Stimulated activated CD4-positive, alpha-beta T cell treated with anti-CD3 and anti-CD28 coated beads, TNF-alpha, amount 100 ng/mL, for 24 hours (primary cell): ENCODE results near the gene NCCRP1.
A peak's percentile ranks its signal among the peaks of the same experiment; 100 is the strongest.

Experiments used
- DNase-seq, 3 experiments: peaks; one replicate each; pipeline ENCODE4 v3.0.0-alpha.2; 2020; ENCODE audit warnings: low read depth in 3 of 3

The NCCRP1 gene

GRCh38 chr19:39196860-39197562, at the start of gene NCCRP1:
NCCRP1 (plus strand) TSS chr19:39196964; CDS start chr19:39196983, 19 bp downstream.
- DNase-seq, result peak in 1 of 3 experiments; percentile 5

- no peak for DNase-seq
These were observed 49.3 kb upstream of the NCCRP1 start for GRCh38 chr19:39147480-39147879.

DNA sequence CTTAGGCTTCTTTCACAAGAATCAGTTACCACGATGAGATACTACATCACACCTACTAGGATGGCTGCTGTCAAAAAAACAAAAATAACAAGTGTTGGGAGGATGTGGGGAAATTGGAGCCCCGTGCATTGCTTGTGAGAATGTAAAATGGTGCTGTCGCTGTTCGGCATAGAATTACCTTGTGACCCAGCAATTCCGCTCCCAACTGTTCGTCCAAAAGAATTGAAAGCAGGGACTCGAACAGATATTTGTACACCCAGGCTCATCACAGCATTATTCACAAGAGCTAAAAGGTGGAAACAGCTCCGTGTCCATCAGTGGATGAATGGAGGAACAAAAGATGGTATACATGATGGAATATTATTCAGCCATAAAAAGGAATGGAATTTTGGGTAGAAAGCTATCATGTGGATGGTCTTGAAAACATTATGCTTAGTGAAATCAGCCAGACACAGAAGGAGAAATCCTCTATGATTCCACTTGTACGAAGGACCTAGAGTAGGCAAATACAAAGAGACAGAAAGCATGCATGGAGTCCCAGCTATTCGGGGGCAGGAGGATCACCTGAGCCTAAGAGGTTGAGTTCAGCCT, 47.7 kb upstream of the NCCRP1 start:
- DNase-seq, result no peak

GRCh38 chr19:39150235-39150634, 46.5 kb upstream of the NCCRP1 start:
- DNase-seq, result no peak

DNA sequence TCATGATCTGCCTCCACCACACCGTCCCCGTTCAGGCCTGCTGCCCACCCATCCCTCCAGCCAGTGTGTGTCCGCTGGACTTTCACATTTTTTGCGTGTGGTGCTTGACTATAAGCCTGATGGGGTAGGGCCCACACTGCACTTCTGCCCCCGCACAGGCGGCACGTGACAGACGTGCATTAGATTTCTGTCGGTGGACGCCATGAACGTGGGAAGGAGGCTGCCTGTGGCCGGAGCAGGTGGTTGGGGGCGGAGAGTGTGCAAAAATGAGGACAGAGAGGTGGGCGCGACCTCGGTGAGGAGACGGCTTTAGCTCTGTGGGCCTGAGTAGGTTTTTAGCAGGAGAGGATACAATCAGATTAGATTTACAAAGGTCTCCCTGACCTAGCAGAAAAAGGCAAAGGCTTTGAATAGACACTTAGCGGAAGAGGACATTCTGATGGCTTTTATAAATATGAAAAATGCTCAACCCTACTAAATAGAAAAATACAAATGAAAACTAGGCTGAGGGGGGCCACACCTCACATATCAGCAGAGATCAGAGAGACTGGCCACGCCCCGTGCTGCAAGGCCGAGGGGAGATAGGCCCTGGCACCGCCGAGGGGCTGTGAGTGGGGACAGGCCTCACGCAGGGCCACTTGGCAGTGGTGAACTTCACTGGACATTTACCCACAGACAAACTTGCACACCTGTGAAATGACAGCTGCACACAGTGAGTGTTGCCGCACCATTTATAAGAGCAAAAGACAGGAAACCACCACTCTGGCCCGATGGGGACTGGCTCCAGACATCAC, 45.8 kb upstream of the NCCRP1 start:
- DNase-seq, result no peak

DNA sequence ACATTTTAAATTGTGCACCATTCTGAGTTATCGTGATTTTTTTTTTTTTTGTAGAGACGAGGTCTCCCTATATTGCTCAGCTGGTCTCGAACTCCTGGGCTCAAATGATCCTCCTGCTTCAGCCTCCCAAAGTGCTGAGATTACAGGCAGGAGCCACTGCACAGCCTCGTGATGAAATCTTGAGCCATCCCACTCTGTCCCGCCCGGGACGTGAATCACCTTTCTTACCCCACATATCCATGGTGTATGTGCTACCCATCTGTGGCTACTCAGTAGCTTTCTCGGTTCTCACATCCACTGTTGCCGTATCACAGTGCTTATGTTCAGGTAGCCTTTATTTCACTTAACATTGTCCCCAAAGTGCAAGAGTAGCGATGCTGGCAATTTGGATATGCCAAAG, 44.7 kb upstream of the NCCRP1 start:
- no peak for DNase-seq

- no peak for DNase-seq
These were observed 42.6 kb upstream of the NCCRP1 start for GRCh38 chr19:39154100-39154628.

DNA sequence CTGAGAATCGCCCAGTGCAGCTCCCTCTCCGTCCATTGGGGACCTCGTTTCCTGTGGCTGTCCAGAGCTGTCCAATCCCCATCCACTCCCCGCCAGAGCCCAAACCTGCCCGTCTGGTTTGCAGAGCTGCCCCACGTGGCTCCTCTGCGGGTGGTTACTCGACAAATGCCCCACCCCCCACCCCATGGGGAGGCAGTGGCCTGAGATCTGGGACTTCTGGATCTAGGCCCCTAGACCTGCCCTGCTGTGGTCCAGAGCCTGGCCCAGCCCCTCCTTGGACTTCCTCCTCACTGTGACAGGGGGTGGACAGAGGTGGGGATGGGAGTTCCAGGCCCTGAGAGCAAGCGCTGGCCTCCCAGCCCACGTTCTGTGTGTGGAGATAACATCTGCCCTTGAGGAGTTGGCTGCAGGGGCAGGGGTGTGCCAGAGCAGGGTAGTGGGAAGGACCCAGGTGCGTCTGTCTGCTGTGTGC, 42.1 kb upstream of the NCCRP1 start:
- DNase-seq, result no peak

GRCh38 chr19:39155114-39155700, 41.6 kb upstream of the NCCRP1 start:
- no peak for DNase-seq

- DNase-seq, result no peak
These were observed 41.0 kb upstream of the NCCRP1 start for GRCh38 chr19:39155741-39156140.

DNA sequence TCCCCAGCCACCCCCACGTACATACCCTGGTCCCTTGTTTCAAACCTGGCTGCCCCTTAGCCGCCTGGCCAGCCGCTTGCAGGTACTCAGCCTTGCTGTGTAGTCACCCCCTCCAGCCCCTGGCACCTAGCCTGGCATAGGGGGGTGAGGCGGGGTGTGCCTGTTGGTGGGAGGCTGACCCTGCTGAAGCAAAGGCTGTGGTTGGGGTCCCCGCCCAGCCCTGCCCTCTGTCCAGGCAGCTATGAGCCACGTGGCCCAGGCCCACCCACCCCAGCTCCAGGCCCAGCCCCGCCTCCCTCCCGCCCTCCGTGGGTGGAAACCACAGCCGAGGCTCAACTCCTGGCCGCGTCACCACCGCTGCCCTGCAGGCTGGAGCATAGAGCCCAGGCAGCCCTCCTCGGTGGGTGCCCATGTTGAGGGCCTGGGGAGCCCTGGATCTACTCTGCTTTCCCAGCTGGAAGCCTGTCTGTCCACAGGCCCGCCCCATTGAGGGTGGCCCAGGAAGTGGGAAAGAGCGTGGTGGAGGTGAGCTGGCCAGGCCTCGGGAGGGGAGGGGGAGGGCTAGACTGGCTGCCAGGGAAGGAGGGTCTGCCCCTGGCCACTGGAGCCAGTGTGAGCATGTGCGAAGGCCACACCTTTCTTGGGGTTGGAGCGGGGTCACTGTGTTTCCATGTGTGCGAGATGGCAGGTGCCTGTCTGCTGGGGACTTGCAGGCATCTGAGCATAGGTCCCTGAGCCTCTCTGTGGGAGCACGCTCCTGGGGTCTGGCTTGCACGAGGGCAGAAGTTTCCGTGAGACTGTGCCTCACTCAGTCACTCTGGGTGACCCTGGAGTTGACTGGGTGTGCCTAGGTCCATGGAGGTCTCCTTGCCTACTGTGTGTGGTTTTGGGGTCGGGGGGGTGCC, 40.2 kb upstream of the NCCRP1 start:
- no peak for DNase-seq

- DNase-seq, result no peak
These were observed 39.3 kb upstream of the NCCRP1 start for GRCh38 chr19:39157275-39157996.

GRCh38 chr19:39157997-39158389, 38.8 kb upstream of the NCCRP1 start:
- DNase-seq, result no peak

DNA sequence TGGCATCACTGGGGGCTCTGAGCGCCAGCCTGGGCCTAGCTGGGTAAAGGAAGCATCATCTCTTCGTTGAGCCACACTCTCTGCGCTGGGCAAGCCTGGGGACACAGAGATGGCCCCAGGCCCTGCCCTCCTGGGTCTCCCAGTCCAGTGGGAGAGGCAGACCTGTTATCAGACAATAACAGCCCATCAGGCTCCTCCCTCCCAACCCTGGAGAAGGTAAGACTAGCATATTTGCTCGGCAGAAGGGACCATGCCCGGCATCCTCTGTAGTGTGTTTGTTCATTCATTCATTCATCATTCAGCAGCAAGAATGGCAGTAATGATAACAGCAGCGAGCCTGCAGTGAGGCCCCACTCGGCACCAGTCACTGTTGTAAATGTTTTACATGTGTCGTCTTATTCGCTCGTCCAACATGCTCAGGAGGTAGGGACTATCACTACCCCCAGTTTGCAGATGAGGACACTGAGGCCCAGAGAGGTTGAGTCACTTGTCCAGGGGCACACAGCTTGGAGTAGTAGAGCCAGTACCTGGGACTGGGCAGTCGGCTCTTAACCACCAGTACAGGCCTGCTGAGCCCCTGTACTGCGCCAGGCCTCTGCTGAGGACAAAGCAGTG, 38.0 kb upstream of the NCCRP1 start:
- no peak for DNase-seq

GRCh38 chr19:39160523-39160861, 36.3 kb upstream of the NCCRP1 start:
- no peak for DNase-seq

GRCh38 chr19:39160889-39161672, 35.7 kb upstream of the NCCRP1 start:
- DNase-seq, result no peak

DNA sequence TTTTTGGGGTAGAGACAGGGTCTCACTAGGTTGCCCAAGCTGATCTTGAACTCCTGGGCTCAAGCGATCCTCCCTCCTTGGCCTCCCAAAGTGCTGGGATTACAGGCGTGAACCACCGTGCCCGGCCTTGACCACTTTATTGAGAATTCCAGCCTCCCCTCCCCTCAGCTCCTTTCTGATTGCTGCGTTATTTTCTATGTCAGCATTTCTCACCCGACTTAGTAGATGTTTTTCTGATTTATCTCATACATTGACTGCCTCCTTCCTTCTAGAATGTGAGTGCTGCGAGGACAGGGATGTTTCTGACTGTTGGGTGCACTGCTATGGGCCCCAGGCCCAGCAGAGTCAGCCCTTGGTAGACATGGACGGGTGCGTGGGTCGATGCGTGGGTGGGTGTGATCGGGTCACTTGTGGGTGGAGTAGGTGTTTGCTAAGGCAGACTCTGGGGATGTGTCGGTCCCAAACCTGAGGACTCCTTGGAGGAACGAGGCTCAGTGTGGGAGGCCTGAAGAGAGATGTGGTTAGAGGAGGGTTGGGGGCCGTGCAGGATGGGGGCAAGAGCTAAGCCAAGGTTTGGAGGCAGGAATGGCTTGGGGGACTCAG, 34.2 kb upstream of the NCCRP1 start:
- no peak for DNase-seq

DNA sequence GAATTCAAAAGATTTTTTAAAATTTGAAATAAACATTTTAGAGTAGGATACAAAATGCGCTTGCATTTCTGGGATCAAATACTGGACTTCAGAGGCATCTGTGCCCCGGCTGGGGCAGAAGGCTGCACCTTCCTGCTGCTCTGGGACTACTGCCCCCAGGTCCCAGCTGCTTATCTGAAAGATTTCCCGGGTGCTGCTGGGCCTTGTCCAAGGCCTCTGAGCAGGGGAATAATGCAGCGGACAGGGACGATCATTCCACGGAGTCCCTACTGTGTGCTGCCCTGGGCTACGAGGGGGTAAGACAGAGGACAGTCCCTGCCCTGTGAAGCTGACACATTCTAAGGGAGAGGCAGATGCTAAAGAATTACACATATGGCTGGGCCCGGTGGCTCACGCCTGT, 33.1 kb upstream of the NCCRP1 start:
- DNase-seq, result no peak

GRCh38 chr19:39164289-39164688, 32.5 kb upstream of the NCCRP1 start:
- no peak for DNase-seq
